Adrenal gland (tissue), 12 donors: ENCODE measurements around the gene GMPR2. TPM values are rescaled to one million over a fixed set of nuclear protein-coding genes. Genes with fewer than 3 reads are reported as not detected.
A peak's percentile ranks its signal among the peaks of the same experiment; 100 is the strongest.

ENCODE experiments used
- DNase-seq, 7 donors: peaks; one replicate each; pipeline ENCODE4 v3.0.0-alpha.2; 2019 to 2020
- H3K27ac ChIP-seq, 5 donors: fragments of 200-600 bp; sonication (generic) in 4 of 5; 1 replicate in 3 of 5; 2 replicates in 2 of 5; pipeline versions ENCODE4 v1.5.1 to v1.8.0; 2016 to 2020; ENCODE audit warnings: mild to moderate bottlenecking in 1 of 5
- H3K27me3 ChIP-seq: fragments of 200-600 bp; 2 replicates; pipeline ENCODE4 v1.8.0; 2021
- H3K36me3 ChIP-seq, 2 donors: fragments of 200-600 bp; replicated peaks in 1 of 2; 1 replicate in 1 of 2; 2 replicates in 1 of 2; pipeline versions ENCODE4 v1.5.1 to v1.8.0; 2018 to 2022
- H3K4me1 ChIP-seq, 2 donors: fragments of 200-600 bp; replicated peaks in 1 of 2; 1 replicate in 1 of 2; 2 replicates in 1 of 2; pipeline versions ENCODE4 v1.5.1 to v1.8.0; 2018 to 2021
- H3K4me3 ChIP-seq, 4 donors: fragments of 200-600 bp; sonication (generic) in 3 of 4; one replicate each; pipeline ENCODE4 v1.5.1; 2016 to 2018
- H3K9me3 ChIP-seq, 3 donors: fragments of 200-600 bp; sonication (generic) in 1 of 3; replicated peaks in 1 of 3; 1 replicate in 2 of 3; 2 replicates in 1 of 3; pipeline versions ENCODE4 v1.5.1 to v1.8.0; 2016 to 2021
- POLR2A ChIP-seq, 2 donors: fragments of 450-650 bp; IDR thresholded peaks; one replicate each; pipeline ENCODE4 v1.6.1; 2017; ENCODE audit warnings: antibody characterized with exemption in 2 of 2, mild to moderate bottlenecking in 2 of 2, moderate library complexity in 1 of 2
- WGBS, 4 donors: extraction: QIAGEN DNeasy Blood & Tissue Kit in 2 of 4; methylation state at CpG; one replicate each; pipeline versions ENCODE4 v1.1.5 to v1.1.7; 2013 to 2017; 5-methylcytosine and 5-hydroxymethylcytosine counted together
- intact Hi-C, 2 donors: fragments of 100-400 bp; cut with DNase I; formaldehyde crosslinking; loops; one replicate each; pipeline versions ENCODE4 v1.14.1 to v1.15.0; 2022 to 2023
- polyA plus RNA-seq, 3 donors: library from polyadenylated mRNA; stranded (reverse); fragments of 200-250 nt in 2 of 3; fragments of 350-450 nt in 1 of 3; fragmentation: Illumina TruSeq in 1 of 3; extraction: RNeasy Lipid Tissue Mini Kit (QIAGEN cat#74804) in 1 of 3; gene quantifications; one replicate each; pipeline ENCODE4 v1.2.3, GENCODE V29; 2013 to 2014
- total RNA-seq, 9 donors: library from RNA; depleted of rRNA in 4 of 9; stranded (reverse); fragments of >200 nt in 4 of 9; fragments of 120-200 nt in 1 of 9; fragmentation: NEBNext Ultra II Directional in 1 of 9; extraction: Animal tissue kit (Norgen Biotek cat#: 25700) in 1 of 9; gene quantifications; one replicate each; pipeline versions ENCODE4 v1.1.0 to v1.2.4, GENCODE V29; 2013 to 2023
- TF ChIP-seq, protein P1 (sequence below), 6 experiments: fragments of 450-650 bp in 4 of 6; fragments of 200-600 bp in 2 of 6; sonication (generic) in 1 of 6; IDR thresholded peaks; 1 replicate in 5 of 6; 2 replicates in 1 of 6; pipeline versions ENCODE4 v1.5.1 to v1.8.0; 2016 to 2021; ENCODE audit warnings: antibody characterized with exemption in 6 of 6, mild to moderate bottlenecking in 2 of 6, moderate library complexity in 1 of 6
- donor health status: healthy with polysubstance abuse.
- donor health status: Bipolar disorder and iron deficiency.
- donor health status: DM: yes; HTN: yes; CAD: no.
- donor health status: DM: no; HTN: no; CAD: no.
- donor health status: DM: no; HTN: no; CAD: no.
- donor health status: DM: yes; HTN: yes; CAD: no.

GMPR2 gene
- total and polyA plus RNA-seq, 12 donors, result 70.6 to 188 (median 124) TPM

DNA sequence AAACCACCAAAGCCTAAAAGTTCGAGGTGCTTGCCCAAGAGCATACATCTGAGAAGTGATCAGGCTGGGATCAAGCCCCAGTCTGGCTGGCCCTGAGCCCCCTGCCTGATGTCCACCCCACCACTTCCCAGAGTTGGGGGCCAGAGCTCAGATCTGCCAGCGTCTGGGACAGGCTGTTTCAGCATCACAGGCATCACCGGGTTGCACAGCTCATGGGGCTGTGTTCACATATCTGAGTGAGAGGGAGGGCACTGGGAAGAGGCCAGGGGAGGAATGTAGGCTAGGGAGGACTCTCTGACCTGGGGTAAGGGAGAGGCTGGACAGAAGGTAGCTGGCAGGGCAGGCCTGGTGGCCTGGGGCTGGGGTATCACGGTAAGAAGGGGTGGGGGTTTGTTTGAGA, 24.2 kb downstream of the GMPR2 start:
- no peak for DNase-seq
- Histone ChIP-seq H3K4me1 (no peaks in the 10 kb centered on the region), H3K36me3 (no peaks in the 10 kb centered on the region), H3K27me3 (no peaks in the 10 kb centered on the region), H3K27ac (peak overlapping the region in 1 of 5 donors; percentile 2), H3K9me3 (no peaks in the 10 kb centered on the region), H3K4me3 (no peak overlapping the region)
- TF ChIP-seq, protein P1, sequence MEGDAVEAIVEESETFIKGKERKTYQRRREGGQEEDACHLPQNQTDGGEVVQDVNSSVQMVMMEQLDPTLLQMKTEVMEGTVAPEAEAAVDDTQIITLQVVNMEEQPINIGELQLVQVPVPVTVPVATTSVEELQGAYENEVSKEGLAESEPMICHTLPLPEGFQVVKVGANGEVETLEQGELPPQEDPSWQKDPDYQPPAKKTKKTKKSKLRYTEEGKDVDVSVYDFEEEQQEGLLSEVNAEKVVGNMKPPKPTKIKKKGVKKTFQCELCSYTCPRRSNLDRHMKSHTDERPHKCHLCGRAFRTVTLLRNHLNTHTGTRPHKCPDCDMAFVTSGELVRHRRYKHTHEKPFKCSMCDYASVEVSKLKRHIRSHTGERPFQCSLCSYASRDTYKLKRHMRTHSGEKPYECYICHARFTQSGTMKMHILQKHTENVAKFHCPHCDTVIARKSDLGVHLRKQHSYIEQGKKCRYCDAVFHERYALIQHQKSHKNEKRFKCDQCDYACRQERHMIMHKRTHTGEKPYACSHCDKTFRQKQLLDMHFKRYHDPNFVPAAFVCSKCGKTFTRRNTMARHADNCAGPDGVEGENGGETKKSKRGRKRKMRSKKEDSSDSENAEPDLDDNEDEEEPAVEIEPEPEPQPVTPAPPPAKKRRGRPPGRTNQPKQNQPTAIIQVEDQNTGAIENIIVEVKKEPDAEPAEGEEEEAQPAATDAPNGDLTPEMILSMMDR (IDR thresholded peaks at IDR 0.05), result no peak
- TF ChIP-seq POLR2A (IDR thresholded peaks at IDR 0.05), result no peak
- intact Hi-C loops, result no loop called here
- WGBS, 4 donors, result 68 to 77% (median 73%) methylated on average over 3 to 4 of the region's 4 CpGs

DNA sequence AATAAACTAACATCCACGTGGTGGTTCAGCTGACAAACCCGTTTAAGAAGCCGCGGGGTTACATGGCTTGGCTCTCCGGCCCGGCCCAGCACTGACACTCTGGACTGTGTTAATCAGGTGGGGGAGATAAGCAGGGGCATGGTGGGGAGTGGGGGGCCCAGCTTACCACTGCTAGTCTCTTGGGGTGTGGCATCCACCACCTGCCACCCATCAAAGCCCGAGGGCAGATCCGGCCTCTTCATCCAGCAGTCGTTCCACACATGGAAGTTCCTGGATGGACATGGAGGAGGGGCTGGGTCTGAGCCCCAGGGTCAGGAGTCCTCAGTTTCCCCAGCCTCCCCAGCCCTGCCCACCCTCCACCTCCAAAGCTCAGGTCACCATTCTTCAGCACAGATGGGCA, 25.4 kb downstream of the GMPR2 start:
- Histone ChIP-seq H3K4me3 (no peak overlapping the region), H3K4me1 (no peaks in the 10 kb centered on the region), H3K9me3 (no peaks in the 10 kb centered on the region), H3K36me3 (no peaks in the 10 kb centered on the region), H3K27ac (peak overlapping the region in 1 of 5 donors; percentile 68), H3K27me3 (no peaks in the 10 kb centered on the region)
- no peak for TF ChIP-seq POLR2A (IDR thresholded peaks at IDR 0.05)
- TF ChIP-seq, protein P1 (IDR thresholded peaks at IDR 0.05), result no peak
- intact Hi-C loops, result no loop called here
- WGBS, 4 donors, result 88 to 91% (median 90%) methylated on average over 6 to 9 of the region's 9 CpGs
- no peak for DNase-seq

- no peaks in the 10 kb centered on the region for H3K27me3 ChIP-seq
- no peaks in the 10 kb centered on the region for H3K9me3 ChIP-seq
- TF ChIP-seq, protein P1 (IDR thresholded peaks at IDR 0.05), result no peak
- TF ChIP-seq POLR2A (IDR thresholded peaks at IDR 0.05), result no peak
- WGBS, 4 donors, result 88 to 92% (median 90%) methylated on average over 11 to 18 of the region's 18 CpGs
- H3K27ac ChIP-seq, result peak overlapping the region in 1 of 5 donors; percentile 68
- no peak overlapping the region for H3K4me3 ChIP-seq
- H3K36me3 ChIP-seq, result no peaks in the 10 kb centered on the region
- no peak for DNase-seq
- no peaks in the 10 kb centered on the region for H3K4me1 ChIP-seq
- intact Hi-C loops, result no loop called here
Observed at GRCh38 chr14:24258548-24259265, 26.0 kb downstream of the GMPR2 start.

- Histone ChIP-seq H3K27ac (peak overlapping the region in 1 of 5 donors; percentile 68), H3K4me1 (no peaks in the 10 kb centered on the region), H3K36me3 (no peaks in the 10 kb centered on the region), H3K9me3 (no peaks in the 10 kb centered on the region), H3K4me3 (no peak overlapping the region), H3K27me3 (no peaks in the 10 kb centered on the region)
- intact Hi-C loops, result no loop called here
- DNase-seq, result peak in 1 of 7 donors; percentile 40
- TF ChIP-seq, protein P1 (IDR thresholded peaks at IDR 0.05), result no peak
- TF ChIP-seq POLR2A (IDR thresholded peaks at IDR 0.05), result no peak
- WGBS, 4 donors, result 80 to 90% (median 85%) methylated on average over 11 to 16 of the region's 16 CpGs
Observed at GRCh38 chr14:24259282-24260025, 26.7 kb downstream of the GMPR2 start.
